ENCODE results near the gene PALM3.
A peak's percentile ranks its signal among the peaks of the same experiment; 100 is the strongest.
"Not testable (repeated sequence)": the region's sequence is repeated elsewhere in the genome, so short reads cannot be mapped to it uniquely, and the experiment has no call there.

Gene PALM3

DNA sequence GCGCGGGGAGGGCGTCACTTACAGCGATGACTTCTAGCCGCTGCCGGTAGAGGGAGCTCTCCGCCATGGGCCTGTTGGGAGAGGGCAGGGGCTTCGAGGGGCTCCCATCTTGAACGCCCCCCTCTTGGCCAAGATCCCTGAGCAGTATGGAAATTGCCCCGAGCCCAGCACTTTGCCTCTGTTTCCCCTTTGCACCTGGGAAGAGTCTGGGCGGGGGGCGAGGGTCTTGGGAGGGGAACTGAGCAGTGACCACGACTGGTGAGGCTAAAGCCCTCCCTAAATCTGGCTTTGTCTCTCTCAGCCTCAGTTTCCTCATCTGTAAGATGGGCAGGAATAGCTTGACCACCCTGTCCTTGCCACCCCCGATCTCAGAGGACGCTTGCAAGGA, 2.8 kb downstream of the PALM3 start:
- peak; percentile 52 for DNase-seq

DNA sequence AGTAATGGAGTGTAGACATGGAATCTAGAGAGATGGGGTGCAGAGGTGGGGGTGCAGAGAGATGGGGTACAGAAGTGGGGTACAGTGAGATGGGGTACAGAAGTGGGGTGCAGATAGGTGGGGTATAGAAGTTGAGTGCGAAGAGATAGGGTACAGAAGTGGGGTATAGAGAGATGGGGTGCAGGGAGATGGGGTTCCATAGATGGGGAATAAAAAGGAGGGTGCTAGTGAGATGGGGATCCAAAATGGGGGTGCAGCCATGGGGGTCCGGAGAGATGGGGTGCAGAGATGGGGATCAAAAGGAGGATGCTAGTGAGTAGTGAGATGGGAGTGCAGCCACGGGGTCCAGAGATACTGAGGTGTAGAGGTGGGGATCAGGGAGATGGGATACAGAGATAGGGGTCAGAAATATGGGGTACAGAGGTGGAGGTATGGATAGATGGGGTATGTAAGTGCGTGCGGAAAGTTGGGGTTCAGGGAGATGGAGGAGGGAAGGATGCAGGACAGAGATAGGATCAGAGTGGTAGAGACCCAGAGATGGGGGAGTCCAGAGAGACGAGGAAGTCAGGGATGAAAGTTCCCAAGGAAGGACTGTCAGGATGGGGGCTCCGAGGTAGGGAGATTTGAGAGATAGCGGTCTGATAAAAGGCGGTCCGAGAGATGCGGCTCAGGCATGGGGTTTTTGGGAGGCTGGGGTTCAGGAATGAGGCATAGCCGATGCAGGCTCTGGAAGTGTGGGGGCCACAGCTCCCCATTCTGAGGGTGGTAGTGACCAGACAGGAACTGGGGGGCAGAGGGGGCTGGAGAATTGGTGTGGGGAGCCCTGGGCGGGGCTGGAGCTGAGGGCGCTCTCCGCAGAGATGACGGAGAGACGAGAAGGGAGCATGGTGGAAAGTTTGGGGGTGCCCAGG, 3.4 kb downstream of the PALM3 start:
- no peak for DNase-seq

DNA sequence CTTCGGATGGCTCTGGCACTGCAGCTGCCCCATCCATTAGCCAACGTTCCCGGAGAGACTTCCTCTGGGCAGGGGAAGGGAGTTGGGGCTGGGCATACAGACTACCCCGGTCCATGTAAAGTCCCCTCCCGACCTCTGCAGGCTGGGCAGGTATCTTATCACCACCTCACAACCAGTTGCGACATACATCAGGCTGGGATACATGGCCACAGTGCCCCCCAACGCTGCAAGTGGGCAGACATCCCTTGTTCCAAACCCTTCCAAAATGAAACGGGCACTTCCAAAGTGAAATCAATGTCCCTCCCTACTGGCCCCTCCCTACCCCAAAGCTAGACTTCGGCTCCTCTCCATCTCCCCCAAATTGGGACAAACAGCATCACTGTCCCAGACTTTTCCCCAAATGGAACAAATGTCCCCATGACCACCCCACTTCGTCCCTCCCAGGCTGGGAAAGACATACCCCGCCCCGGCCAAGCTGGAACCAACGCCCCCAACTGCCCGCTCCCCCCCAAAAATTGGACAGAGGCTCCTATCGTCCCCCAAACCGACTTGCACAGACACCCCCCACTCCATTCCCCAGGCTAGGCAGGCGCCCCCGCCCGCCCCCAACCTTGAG, 5.0 kb downstream of the PALM3 start:
- DNase-seq: no peak

DNA sequence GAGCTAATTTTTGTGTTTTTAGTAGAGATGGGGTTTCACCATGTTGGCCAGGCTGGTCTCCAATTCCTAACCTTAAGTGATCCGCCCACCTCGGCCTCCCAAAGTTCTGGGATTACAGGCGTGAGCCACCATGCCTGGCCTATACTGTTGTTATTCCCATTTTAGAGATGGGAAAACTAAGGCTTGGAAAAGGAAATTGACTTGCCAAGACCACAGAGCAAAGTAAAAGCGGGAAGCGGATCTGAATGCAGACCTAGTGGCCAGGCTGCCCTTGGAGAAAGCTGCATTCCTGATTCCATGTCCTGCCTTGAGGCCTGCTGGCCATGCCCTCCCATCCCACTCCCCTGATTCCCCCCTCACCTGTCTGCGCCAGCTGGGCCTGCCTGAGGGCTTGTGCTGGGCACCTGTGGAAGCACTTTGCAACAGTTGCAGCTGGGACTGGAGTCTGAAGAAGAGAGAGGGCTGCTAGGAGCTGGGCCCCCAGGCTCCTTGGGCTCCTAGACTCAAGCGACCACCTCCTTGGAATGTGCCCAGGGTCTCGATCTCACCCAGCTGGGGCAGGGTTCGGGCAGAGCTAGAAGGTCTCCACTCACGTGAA, 5.7 kb downstream of the PALM3 start:
- DNase-seq: no peak

DNA sequence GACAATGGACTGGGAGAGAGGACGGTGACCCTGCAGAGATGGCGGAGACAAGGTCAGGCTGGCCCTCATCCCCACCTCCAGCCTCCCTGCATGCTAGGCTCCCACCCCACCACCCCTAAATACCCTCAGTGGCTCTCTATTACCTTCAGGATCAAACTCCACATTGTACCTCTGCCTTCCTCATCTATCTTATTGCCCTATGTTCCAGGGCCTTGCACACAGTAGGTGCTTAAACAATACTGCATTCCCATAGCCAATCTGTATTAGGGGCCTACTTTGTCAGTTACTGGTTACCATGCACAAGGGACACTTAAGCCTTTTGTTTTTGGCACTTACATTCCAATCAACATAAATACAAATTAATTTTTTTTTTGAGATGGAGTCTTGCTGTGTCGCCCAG, 6.5 kb downstream of the PALM3 start:
- DNase-seq: no peak

DNA sequence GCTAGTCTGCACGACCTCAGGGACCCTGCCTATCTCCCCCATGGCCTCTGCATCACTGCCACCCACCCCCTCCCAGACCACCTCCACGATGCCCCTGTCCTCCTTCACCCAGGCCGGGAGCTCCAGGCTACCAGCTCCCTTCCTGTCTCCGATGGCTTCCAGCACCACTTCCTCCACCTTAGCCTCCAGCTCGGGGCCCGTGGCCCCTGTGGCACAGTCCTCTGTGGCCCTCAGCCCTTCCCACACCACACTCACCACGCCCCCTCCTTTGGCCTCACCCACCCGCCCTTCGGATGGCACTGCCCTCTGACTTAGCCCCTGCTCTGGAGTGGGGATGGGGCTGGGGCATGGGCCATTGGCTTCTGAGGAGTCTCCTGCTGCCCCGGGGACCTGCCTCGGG, 7.2 kb downstream of the PALM3 start:
- DNase-seq: no peak

DNA sequence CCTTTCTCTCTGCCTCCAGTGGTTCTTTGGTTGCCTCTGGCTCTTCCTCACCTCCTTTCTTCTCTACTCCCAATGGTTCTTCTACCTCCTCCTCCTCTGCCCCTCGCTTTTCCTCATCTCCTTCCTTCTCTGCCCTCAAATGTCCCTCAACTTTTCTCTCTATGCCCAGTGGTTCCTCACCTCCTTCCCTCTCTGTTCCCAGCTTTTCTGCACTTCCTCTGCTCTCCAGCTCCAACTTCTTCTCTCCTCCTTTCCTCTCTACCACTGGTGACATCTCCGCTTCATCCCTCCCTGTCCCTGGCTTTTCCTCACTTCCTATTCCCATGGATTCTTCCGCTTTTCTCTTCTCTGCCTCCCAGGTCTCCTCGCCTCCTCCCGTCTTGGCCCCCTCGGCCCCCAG, 7.8 kb downstream of the PALM3 start:
- no peak for DNase-seq

DNA sequence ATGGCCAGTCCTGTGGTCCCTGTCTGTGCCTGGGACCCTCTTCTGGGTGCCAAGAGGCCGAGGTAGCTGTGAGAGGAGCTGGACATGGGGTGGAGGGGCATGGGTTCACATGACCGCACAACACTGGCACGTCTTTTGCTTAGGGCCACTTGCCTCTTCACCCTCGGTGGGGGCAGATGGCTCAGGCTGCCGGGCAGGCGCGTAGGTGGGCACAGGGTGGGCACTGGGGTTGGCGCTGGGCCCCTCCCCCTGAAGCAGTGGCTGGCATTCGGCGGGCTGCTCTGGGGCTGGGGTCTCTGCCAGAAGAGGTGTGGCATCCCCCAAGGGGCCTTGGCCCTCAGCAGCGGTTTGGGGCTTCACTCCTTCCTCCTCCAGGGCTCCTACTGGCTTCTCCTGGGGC, 8.4 kb downstream of the PALM3 start:
- DNase-seq: no peak

DNA sequence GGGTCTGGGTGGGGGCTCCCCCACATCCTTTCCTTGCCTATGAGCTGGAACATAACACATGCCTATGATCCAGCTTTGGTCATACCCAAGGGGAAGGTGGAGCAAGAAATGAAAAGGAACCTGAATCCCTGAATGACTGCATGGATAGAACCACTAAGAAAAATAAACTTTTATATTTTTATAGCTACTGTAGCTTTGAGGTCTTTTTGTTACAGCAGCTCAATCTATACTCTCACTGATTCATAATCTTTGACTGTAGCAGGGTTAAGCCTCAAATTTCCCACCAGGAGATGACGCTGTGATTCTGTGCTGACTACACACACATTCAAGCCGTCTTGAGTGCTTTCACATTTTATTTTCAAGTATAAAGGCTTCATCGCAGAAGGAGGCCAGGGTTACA, 8.8 kb downstream of the PALM3 start:
- no peak for DNase-seq

DNA sequence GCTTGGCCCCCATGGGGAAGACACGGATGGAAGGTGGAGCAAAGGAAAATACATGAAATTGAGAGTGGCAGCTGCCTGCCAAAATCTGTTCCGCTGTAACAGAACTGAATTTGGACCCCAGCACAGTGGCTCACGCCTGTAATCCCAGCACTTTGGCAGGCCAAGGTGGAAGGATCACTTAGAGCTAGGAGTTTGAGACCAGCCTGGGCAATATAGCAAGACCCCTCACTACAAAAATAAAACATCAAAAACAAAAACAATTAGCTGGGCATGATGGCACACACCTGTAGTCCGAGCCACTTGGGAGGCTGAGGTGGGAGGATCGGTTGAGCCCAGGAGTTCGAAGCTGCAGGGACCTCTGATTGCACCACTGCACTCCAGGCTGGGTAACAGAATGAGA, 9.4 kb downstream of the PALM3 start:
- DNase-seq: no peak

DNA sequence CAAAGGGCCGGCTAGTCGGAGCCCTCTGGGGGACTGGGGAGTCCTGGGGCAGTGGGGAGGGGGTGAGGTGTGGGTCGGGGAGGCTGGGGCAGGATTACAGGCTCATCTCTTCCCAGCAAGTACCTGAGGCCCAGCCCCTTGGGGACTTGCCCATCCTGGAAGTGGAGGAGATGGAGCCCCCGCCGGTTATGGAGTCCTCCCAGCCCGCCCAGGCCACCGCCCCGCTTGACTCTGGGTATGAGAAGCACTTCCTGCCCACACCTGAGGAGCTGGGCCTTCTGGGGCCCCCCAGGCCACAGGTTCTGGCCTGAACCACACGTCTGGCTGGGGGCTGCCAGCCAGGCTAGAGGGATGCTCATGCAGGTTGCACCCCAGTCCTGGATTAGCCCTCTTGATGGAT, 9.9 kb downstream of the PALM3 start:
- DNase-seq: no peak

DNA sequence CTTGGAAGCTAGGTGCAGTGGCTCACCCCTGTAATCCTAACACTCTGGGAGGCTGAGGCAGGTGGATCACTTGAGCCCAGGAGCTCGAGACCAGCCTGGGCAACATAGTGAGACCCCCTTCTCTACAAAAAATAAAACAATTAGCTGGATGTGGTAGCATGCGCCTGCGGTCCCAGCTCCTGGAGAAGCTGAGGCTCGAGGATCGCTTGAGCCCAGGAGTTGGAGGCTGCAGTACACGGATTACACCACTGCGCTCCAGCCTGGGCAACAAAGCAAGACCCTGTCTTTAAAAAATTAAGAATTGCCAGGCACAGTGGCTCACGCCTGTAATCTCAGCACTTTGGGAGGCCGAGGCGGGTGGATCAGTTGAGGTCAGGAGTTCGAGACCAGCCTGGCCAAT, 10.9 kb downstream of the PALM3 start:
- DNase-seq: not testable (repeated sequence)

DNA sequence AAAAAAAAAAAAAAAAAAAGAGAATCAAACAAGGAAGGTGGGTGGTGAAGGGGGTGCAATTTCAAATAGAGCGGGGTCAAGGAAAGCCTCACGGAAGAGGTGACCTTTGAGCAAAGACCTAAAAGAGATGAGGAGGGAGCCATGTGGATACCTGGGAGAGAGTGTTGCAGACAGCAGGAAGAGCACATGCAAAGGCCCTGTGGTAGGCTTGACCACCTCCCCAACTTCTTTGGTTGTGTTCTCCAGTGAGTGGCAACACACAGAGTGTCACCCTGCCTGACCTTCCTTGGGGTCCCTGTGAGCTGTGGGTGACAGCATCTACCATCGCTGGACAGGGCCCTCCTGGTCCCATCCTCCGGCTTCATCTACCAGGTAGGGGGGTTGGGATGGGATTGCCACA, 11.4 kb downstream of the PALM3 start:
- DNase-seq: no peak

DNA sequence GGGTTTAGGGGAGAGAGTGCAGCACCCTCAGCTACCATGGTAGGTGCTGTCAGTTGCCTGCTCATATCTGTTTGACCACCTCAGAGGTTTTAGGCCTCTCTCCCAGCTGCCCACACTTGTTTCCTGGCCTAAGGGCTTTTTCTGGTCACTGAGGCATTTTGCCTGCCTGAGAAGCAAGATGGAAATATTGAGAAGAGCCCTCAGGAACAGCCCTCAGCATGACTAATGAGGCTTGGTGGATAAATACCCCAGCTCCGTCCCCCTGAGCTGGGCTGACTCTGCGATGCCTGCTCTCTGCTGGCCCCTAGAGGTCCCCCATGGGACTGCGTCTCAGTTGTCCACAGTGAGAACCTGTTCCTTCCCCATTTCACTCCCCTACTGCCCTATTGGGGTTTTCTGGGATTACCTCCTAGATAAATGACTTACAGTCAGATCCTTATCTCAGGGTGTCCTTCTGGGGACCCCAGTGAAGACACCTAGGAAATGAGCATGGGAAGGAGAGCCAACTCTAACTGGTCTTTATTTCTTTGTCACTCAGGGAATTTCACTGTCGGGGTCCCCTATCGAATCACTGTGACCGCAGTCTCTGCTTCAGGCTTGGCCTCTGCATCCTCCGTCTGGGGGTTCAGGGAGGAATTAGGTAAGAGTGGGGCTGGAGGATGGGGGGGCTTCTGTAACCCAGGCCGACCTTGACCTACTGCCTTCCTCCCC, 13.3 kb downstream of the PALM3 start:
- peak; percentile 81 for DNase-seq

DNA sequence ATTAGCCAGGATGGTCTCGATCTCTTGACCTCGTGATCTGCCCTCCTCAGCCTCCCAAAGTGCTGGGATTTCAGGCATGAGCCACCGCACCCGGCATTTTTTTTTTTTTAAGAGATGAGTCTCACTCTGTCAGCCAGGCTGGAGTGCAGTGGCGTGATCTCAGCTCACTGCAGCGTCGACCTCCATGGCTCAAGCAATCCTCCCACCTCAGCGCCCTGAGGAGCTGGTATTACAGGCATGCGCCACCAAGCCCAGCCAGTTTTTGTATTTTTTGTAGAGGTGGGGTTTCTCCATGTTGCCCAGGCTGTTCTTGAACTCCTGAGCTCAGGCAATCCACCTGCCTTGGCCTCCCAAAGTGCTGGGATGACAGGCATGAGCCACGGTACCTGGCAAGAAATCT, 14.0 kb downstream of the PALM3 start:
- DNase-seq: not testable (repeated sequence)

DNA sequence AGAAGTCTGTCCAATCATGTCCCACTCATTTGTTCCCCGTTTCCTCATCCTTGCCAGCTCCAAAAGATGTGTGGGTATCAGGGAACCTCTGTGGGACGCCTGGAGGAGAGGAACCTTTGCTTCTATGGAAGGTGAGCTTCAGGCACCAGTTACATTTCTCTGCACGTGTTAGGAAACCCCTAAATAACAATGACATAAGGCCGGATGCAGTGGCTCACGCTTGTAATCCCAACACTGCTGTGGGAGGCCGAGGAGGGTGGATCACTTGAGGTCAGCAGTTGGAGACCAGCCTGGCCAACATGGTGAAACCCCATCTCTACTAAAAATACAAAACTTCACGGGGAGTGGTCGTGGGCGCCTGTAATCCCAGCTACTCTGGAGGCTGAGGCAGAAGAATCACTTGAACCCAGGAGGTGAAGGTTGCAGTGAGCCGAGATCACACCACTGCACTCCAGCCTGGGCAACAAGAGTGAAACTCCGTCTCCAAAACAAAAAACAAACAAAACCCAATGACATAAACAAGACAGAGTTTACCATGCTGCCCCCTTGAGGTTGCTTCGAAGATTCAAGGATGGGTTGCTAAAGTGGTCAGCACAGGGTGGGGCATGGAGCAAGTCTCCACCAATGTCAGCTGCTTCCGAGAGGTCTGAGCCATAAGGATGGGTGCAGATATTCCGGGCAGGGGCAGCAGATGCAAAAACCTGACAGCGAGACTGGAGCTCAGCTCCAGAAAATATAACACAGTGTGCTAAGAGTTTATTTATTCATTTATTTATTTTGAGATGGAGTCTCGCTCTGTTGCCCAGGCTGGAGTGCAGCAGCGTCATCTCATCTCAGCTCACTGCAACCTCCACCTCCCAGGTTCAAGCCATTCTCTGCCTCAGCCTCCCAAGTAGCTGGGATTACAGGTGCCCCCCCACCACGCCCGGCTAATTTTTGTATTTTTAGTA, 18.9 kb downstream of the PALM3 start:
- peak; percentile 30 for DNase-seq

DNA sequence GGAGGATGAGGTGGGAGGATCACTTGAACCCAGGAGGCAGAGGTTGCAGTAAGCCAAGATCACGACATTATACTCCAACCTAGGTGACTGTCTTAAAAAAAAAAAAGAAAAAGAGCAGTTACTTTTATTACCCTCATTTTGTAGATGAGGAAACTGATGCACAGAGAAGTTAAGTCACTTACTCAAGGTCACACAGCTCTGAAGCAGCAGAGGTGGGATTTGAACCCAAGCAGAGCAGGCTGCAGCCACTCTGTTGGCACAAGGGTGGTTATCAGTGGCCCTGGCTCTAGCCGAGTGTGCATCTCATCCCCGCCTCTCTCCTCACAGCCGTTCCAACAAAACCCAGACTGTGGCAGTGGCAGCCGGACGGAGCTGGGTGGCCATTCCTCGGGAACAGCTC, 22.7 kb downstream of the PALM3 start:
- no peak for DNase-seq

DNA sequence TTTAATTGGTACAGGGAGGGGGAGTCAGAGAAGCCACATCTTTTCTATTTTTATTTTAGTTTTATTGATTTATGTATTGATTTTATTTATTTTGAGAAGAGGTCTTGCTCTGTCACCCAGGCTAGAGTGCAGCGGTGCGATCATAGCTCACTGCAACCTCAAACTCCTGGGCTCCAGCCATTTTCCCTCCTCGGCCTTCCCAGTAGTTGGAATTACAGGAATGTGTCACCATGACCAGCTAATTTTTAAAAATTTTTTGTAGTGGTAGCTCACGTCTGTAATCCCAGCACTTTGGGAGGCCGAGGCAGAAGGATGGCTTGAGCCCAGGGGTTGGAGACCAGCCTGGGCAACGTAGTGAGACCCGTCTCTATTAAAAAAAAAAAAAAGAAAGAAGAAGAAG, 26.2 kb downstream of the PALM3 start:
- DNase-seq: no peak

DNA sequence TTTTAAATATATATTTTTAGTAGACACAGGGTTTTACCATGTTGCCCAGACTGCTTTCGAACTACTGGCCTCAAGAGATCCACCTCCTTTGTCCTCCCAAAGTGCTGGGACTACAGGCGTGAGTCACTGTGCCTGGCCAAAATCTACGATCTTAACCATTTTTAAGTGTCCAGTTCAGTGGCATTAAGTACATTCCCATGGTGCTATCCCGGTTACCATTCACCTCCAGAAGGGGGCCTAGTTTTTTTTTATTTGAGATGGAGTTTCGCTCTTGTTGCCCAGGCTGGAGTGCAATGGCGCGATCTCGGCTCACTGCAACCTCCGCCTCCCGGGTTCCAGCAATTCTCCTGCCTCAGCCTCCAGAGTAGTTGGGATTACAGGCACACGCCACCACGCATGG, 26.7 kb downstream of the PALM3 start:
- not testable (repeated sequence) for DNase-seq

DNA sequence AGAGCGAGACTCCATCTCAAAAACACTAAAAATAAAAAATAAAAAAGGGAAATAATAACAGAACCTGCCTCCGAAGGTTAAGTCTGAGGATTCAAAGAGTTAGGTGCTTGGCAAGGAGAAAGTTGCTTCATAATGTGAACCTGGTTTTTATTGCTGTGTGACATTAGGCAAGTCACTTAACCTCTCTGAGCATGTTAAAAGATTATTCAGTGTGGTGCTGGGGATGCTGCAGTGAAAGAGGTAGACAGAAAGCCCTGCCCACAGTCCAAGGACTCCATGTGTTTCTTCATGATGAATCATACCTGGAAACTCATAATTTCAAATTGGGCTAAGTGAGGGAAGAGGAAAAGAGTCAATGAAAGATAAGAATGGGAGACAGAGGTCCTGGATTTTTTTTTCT, 27.9 kb downstream of the PALM3 start:
- no peak for DNase-seq

DNA sequence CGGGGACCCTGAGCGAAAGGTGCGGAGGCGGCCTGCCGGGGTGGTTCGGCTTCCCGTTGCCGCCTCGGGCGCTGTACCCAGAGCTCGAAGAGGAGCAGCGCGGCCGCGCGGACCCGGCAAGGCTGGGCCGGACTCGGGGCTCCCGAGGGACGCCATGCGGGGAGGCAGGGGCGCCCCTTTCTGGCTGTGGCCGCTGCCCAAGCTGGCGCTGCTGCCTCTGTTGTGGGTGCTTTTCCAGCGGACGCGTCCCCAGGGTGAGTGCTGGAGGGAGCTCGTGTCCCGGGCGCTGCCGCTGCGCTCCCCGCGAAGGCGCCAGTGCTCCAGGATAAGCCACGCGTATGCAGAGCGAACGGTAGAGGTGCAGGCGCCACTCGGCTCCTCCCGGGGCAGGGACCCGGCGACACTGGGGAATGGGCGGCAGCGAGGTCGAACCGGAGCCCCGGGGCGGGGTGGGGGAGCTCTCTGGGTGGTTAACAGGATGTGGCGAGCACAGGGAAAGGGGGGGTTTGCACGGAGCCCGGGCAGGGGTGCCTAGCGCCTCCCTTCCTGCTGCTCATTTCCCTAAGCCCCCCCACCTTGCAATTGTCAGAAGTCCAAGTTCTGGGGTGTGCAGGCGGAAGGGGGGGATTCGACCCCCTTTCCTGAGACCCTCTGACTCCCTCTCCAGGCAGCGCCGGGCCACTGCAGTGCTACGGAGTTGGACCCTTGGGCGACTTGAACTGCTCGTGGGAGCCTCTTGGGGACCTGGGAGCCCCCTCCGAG, 30.0 kb downstream of the PALM3 start, which contains the start of gene IL27RA:
Gene IL27RA (plus strand): TSS at position 44 of the 762 bp plus-strand sequence. CDS start 111 bp downstream, at position 155.
- DNase-seq: peak; percentile 76

All from stimulated activated CD4-positive, alpha-beta T cell treated with anti-CD3 and anti-CD28 coated beads, Interleukin-4, amount 100 ng/mL, for 24 hours (primary cell).